Neural progenitor cell (in vitro differentiated cells): Measurements from ENCODE around the gene SLC39A13.

Experiments used
- CTCF ChIP-seq: fragments of 200-600 bp; sonication (generic); IDR thresholded peaks from 2 replicates; pipeline ENCODE4 v1.5.1; 2017; ENCODE audit warnings: antibody characterized with exemption, mild to moderate bottlenecking
- EZH2 ChIP-seq: fragments of 200-600 bp; sonication (generic); IDR thresholded peaks from 2 replicates; pipeline ENCODE4 v1.6.1; 2017; ENCODE audit warnings: antibody characterized with exemption, mild to moderate bottlenecking, moderate library complexity
- EZH2phosphoT487 ChIP-seq: fragments of 200-600 bp; sonication (generic); IDR thresholded peaks from 2 replicates; pipeline ENCODE4 v1.6.1; 2017; ENCODE audit warnings: antibody characterized with exemption

DNA sequence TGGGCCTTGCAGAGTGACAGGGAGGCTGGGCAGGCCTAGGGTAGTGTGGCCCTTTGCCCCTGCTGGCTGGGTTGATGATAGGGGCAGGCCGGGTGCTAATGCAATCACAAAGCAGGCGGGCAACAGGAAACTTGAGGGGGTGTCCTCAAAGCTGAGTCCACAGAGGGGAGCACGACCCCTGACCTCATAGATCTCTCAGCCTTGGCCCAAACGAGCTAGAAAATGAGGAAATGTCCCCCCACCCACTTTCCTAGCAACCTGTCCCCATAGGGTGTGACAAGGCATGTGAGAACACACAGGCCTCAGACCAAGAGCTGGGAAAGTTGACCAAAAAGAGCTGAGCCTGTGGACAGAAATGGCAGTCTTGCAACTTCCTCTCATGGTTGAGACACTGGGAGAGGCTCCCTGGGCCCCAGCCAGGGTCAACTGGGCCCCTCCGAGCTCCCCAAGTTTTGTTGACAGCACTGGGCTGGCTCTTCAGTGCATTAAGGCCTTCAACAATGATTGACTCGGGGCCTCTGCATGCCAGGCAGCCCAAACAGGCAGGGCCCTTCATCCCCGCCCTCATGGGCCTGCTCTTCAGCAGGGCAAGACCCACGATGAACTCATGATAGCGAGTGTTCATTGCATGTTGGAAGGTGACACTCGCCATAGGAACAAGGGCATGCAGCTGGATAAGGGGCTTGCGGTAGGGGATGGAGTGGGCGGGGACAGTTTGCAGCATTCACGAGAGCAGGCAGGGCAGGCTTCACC, 20.3 kb upstream of the SLC39A13 start:
- TF ChIP-seq CTCF: no peak
- TF ChIP-seq EZH2: no peak
- no peak for TF ChIP-seq EZH2phosphoT487
